GM18499 (cell line): ENCODE measurements around the gene TXN2.
A peak's percentile ranks its signal among the peaks of the same experiment; 100 is the strongest.
"Not testable (repeated sequence)": the region's sequence is repeated elsewhere in the genome, so short reads cannot be mapped to it uniquely, and the experiment has no call there.

ENCODE experiments used
- ATAC-seq: cut with Tn5 transposase; IDR thresholded peaks from one replicate; pipeline ENCODE4 v1.9.1; 2021; ENCODE audit warnings: moderate number of reproducible peaks; ENCODE audit not compliant: insufficient read depth, unreplicated experiment

The TXN2 gene, protein sequence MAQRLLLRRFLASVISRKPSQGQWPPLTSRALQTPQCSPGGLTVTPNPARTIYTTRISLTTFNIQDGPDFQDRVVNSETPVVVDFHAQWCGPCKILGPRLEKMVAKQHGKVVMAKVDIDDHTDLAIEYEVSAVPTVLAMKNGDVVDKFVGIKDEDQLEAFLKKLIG

GRCh38 chr22:36481393-36482168 is at the start of gene TXN2:
Gene TXN2, minus strand, starts transcription at chr22:36481640. Its CDS starts 803 bp downstream, at chr22:36480837.
- peak; percentile 58 for ATAC-seq

- peak; percentile 93 for ATAC-seq
These were observed 47.6 kb upstream of the TXN2 start, which contains the start of gene EIF3D for GRCh38 chr22:36528795-36529751. Gene EIF3D, minus strand, starts transcription at chr22:36529166. Its CDS starts 3,045 bp downstream, at chr22:36526121.

GRCh38 chr22:36528341-36528740 is 46.9 kb upstream of the TXN2 start:
- no peak for ATAC-seq

DNA sequence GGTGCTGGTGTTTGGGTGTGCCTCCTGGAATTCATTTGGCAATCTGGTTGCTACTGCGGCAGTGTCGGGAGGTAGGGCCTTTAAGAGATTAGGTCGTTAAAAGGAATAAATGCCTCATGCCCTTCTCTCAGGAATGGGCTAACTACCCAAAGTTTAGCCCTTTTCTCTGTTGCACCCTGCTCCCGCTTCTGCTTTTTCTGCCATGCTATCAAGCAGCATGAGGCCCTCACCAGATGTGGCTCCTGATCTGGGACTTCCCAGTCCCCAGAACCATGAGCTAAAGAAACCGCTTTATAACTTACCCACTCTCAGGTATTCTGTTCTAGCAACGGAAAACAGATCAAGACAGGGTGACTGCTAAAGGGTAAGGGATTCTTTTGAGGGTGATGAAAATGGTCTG is 41.2 kb upstream of the TXN2 start:
- no peak for ATAC-seq

DNA sequence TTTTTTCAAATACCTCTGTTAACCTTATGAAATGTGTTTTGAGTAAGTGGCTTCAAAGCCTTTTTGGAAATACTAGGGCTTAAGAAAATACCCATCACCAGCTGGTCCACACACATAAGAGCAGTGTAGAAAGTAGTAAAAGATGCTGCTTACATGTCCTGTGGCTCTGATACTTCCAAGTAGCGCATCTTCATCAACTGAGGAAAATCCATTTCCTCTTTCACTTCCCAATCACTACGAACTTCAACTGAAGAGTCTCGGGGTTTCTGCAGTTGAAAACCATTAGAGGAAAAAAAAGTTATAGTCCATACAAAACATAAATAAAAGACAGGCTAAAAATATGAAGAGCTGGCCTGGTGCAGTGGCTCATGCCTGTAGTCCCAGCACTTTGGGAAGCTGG is 39.0 kb upstream of the TXN2 start:
- no peak for ATAC-seq

- not testable (repeated sequence) for ATAC-seq
These were observed 38.5 kb upstream of the TXN2 start for GRCh38 chr22:36519906-36520305.

DNA sequence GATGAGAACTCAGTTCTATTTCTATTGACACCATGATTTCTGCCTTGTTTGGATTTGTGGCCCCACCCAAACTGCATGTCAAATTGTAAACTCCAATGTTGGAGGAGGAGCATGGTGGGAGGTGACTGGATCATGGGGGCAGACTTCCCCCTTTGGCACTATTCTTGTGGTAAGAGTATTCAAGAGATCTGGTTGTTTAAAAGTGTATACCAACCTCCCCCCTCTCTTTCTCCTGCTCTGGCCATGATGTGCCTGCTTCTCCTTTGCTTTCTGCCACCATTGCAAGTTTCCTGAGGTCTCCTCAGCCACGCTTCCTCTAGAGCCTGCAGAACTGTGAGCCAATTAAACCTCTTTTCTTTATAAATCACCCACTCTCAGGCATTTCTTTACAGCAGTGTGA is 33.3 kb upstream of the TXN2 start:
- no peak for ATAC-seq

GRCh38 chr22:36512991-36513390 is 31.6 kb upstream of the TXN2 start:
- no peak for ATAC-seq

DNA sequence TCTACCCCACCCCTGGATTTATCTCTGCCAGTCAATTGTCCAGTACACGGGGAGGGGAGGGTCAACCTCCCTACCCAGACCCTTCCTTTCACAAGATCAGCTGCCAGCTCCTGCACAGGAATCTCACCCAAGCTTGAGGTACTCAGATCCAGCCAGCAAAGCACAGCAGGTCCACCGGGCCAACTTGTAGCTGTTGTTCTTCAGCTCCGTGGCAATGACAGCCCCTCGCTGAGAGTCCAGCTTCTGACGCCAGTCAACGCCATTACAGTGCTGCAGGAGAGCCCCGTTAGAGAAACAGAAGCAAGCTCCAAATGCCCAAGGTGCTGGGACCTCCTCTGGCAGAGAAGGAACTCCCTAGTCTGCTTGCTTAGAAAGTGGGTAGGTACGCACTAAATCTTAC is 30.9 kb upstream of the TXN2 start:
- ATAC-seq: no peak

DNA sequence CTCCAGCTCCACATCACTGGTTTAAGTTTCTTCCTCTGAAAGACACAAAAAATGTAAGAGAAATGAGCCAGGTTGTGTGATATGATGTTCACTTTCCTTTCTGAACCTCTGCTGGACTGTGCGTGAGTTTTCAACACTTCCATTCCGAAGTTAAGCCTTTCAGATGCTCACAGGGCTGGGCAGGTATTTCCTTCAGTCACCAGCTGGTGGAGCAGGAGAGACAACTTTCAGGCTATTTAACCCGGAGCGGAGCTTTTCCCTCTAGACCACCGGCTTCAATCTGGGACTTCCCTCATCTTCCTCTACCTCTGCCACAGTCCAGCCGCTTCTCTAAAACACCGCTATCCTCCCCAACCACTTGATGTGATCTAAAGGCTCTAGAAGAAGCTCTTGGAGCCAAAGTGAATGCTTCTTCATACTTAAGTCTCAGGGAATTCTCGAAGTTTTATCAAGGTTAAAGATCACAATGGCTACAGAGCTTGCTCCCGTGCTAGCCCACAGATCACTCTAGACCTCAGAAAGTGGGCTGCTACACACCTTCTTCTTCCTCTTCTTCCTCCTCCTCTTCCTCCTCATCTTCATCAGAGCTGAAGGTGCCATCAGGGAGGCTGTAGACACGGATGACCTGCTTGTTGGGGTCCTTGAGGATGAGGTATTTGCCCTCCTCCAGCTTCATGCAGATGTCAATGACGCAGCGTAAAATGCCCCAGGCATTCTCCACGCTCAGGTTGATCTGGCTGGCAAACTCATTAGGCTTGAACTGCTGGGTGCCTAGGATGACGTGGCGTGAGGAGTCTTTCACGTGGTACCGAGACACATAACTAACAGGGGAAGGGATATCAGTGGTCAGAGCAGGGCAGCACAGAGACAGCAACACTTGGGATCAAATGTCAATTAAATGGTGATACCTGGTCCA is 29.8 kb upstream of the TXN2 start:
- no peak for ATAC-seq

GRCh38 chr22:36510384-36510783 is 28.9 kb upstream of the TXN2 start:
- no peak for ATAC-seq

DNA sequence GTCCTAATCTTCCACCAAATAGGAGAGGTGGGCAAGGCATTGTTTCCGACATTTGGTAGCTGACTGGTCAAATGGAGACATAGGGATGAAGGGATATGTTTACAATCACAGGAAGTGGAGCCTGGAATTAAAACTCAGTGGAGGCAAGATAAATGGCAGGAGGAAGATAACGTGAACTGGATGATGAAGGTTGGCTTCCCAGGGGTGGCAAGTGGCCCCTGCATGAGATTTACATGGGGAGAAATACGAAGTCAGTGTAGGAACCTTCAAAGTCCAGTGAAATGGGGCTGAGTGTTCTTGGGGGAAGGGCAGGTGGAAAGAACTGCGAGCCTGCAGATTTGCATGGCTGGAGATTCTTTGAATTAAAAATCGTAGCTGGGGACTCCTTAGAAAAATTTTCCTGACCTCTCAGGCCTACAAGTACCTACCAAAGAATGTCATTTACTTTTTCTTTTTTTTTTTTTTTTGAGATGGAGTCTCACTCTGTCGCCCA is 26.1 kb upstream of the TXN2 start:
- no peak for ATAC-seq

- no peak for ATAC-seq
These were observed 25.4 kb upstream of the TXN2 start, which contains the start of gene FOXRED2 for GRCh38 chr22:36506637-36507517. Gene FOXRED2, minus strand, starts transcription at chr22:36507040. Its CDS starts 618 bp downstream, at chr22:36506422.

GRCh38 chr22:36505998-36506635 is 24.7 kb upstream of the TXN2 start:
- no peak for ATAC-seq

- ATAC-seq: no peak
These were observed 16.6 kb upstream of the TXN2 start for GRCh38 chr22:36497910-36498665.

- ATAC-seq: no peak
These were observed 12.3 kb upstream of the TXN2 start for GRCh38 chr22:36493690-36494110.

DNA sequence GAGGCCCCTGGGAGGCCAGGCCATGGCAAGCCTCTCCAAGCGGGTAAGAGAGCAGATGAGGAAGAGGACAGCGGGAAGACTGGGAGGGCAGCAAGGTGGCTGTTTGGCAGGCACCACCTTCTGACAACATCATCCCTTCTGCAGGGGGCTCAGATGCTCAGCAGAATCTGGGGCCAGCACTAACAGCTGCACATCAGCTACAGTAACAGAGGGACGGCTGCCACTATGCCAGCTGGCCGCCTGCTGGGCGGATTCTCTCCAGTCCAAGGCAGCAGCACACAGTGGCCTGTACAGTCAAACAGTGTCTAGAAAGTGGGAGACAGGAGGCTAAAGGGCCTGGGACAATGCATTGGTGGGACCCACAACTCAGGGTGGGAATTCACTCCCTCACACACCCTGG is 10.7 kb upstream of the TXN2 start:
- no peak for ATAC-seq
